Cardiac fibroblast (primary cell): Measurements from ENCODE around the gene GRK7.
"Not testable (repeated sequence)": the region's sequence is repeated elsewhere in the genome, so short reads cannot be mapped to it uniquely, and the experiment has no call there.

Source experiments
- DNase-seq, 2 donors: peaks; one replicate each; pipeline versions ENCODE4 v3.0.0 to v3.0.0-alpha.2; 2010; ENCODE audit warnings: low read depth in 2 of 2
- H3K4me3 ChIP-seq, 2 donors: replicated peaks in 1 of 2; 1 replicate in 1 of 2; 2 replicates in 1 of 2; pipeline ENCODE4 v1.5.1; 2011; ENCODE audit warnings: low read depth in 2 of 2, low read length in 2 of 2, mild to moderate bottlenecking in 2 of 2, moderate library complexity in 1 of 2
- TF ChIP-seq, protein P1 (sequence below): IDR thresholded peaks from one replicate; pipeline ENCODE4 v1.5.1; 2011; ENCODE audit warnings: low read depth, mild to moderate bottlenecking, low read length, inconsistent platforms

The GRK7 gene

DNA sequence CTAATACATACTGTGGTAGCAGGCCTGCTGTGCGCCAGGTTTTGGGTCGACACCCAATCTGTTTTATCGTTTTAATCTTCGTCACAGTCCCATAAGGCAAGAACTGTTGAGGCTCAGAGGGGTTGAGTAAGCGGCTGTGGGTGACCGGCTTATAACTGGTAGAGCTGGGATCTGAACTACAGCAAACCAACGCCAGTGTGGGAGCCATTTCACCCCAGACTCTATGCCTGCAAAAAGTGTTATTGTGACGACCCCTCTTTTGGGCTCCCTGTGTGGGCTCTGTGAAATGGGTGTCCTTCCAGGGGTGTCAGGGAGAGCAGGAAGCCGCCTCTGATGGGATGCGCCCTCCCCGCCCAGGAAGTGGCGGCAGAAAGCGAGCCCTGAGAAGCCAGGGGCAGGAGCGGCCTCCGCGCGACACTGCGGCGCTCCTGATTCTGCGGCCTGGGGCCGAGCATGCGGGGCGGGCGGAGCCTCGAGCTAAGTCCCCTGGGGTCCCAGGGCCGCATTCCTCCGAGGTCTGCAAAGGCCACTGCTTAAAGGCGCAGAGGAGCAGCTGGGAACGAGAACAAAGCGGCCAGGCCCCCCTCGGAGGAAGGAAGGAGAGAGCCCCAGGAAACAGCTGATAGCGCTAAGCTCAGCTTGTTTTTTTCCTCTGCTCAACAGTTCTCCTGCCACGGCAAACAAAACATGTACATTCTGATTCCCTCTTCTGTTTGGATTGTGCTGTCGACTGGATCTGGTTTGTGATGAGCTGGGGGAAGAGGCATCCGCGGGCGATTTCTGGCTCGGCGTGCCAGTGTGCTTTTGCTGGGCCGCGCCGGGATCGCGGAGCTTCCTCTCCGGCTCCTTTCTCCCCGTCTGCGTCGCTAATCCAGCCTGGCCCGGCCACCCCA, 33.9 kb downstream of the GRK7 start:
- TF ChIP-seq, protein P1, sequence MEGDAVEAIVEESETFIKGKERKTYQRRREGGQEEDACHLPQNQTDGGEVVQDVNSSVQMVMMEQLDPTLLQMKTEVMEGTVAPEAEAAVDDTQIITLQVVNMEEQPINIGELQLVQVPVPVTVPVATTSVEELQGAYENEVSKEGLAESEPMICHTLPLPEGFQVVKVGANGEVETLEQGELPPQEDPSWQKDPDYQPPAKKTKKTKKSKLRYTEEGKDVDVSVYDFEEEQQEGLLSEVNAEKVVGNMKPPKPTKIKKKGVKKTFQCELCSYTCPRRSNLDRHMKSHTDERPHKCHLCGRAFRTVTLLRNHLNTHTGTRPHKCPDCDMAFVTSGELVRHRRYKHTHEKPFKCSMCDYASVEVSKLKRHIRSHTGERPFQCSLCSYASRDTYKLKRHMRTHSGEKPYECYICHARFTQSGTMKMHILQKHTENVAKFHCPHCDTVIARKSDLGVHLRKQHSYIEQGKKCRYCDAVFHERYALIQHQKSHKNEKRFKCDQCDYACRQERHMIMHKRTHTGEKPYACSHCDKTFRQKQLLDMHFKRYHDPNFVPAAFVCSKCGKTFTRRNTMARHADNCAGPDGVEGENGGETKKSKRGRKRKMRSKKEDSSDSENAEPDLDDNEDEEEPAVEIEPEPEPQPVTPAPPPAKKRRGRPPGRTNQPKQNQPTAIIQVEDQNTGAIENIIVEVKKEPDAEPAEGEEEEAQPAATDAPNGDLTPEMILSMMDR = no peak
- H3K4me3 ChIP-seq = peak overlapping the region; percentile 23 to 47
- peak; percentile 61 to 81 for DNase-seq

DNA sequence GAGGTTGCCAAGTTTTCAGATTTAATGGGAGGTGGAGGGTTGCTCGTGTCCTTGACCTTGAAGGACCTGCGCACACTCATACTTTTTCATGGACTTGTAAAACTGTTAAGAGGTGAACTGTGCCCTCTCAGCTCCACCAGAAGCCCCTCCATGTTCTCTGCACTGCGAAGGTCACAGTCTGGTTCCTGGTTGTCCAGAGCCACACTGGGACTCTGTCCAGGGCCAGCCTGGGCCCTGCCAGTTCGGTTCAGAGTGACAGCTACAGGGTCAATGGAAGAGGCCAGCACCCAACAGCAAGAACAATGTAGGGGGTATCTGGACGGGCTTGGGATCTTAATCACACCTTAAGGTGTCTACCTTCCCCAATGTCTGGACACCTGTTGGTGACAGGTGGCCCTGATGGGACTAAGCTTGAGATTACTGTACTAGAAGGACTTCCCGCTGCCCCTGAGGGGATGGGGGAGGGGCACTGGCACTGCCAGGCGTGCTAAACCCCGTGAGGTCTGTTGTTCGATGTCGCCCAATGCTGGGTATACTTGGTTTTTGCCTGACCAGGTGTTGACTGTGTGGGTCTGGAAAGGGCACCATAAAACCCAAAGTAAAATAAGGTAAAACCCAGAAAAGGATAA, 34.7 kb downstream of the GRK7 start:
- no peak for DNase-seq
- TF ChIP-seq, protein P1 = no peak
- H3K4me3 ChIP-seq = peak overlapping the region; percentile 23 to 47

DNA sequence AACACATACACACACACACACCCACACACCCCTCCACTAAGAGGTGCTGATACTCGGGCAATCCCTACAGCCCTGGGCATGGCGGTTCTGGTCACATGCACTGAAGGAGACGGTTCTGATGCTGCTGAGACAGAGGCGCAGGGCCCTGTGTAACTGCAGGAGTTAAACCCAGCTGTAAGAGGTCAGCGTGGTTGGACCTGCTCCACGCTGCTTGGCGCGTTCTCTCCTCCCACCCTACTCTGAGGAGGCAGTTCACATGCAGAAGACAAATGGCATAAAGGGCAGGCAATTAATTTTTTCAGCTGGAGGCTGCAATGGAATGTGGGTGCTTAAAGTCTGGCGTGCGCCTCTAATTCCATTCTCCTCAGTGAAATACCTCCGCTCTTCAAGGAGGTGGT, 35.2 kb downstream of the GRK7 start:
- DNase-seq = peak in 1 of 2 donors; percentile 45
- no peak overlapping the region for H3K4me3 ChIP-seq
- TF ChIP-seq, protein P1 = no peak

DNA sequence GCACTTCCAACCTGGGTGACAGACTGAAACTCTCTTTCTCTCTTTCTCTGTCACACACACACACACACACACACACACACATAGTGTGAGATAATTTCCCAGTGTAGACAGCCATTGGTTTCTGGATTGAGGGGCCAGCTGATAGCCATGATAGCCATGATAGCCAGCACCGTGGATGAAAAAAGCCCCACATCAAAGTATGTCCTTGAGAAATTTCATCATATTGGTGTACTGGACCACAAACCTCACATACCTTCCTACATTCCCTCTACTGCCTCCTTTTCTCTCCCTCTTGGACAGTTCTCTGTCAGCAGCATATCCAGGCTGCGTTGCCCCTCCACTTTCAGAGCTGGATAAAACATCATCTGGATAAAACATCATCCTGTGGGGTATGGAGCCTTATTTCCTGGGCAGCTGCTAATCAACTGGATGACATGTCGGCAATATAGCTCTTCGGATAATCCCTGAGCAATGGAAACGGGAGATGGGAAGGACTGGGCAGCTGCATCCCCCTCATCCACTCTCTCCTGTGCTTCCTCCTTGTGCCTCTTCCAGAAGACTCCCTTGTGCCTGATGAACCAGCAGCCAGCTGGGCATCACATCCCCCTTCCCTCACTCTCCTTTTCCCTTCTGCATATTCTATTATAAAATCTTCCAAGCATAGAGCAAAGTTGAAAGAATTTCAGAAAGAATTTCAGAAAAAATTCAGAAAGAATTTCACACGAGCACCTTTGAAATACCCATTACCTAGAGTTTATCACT, 39.3 kb downstream of the GRK7 start:
- H3K4me3 ChIP-seq = no peak overlapping the region
- TF ChIP-seq, protein P1 = no peak
- DNase-seq = no peak

DNA sequence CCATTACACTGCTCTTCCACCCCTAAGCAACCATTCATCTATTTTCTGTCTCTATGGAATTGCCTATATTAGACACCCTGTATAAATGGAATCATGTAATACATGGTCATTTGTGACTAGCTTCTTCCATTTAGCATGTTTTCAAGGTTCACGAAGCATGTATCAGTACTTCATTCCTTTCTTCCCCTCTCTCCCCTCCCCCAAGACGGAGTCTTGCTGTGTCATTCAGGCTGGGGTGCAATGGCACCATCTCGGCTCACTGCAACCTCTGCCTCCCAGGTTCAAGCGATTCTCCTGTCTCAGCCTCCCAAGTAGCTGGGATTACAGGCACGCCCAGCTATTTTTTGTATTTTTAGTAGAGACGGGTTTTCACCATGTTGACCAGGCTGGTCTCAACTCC, 40.3 kb downstream of the GRK7 start:
- not testable (repeated sequence) for DNase-seq

DNA sequence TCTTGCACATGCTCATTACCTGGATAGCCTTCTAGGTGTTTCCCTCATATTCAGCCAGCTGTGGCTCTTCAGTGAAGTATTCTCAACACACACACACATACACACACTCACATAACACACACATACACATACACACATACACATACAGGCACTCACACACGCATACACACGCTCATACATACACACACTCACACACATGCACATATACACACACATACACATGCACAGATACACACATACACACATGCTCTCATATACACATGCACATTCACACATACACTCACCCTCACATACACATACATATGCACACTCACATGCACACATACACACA, 41.2 kb downstream of the GRK7 start:
- no peak overlapping the region for H3K4me3 ChIP-seq
- DNase-seq = no peak
- TF ChIP-seq, protein P1 = no peak

More for the DNA sequence above, 40.3 kb downstream of the GRK7 start:
- H3K4me3 ChIP-seq = not testable (repeated sequence)
